ENCODE data around the gene ELL2.

ELL2 gene

GRCh38 chr5:95976606-95977005 is 15.0 kb upstream of the ELL2 start:
- no peak for DNase-seq

GRCh38 chr5:95975703-95976102 is 14.1 kb upstream of the ELL2 start:
- DNase-seq, result no peak

GRCh38 chr5:95973793-95974325 is 12.2 kb upstream of the ELL2 start:
- peak; percentile 51 for DNase-seq

GRCh38 chr5:95972196-95972595 is 10.5 kb upstream of the ELL2 start:
- DNase-seq, result no peak

GRCh38 chr5:95970359-95970704 is 8.7 kb upstream of the ELL2 start:
- DNase-seq, result no peak

GRCh38 chr5:95969651-95970358 is 8.2 kb upstream of the ELL2 start:
- no peak for DNase-seq

- no peak for DNase-seq
These were observed 7.4 kb upstream of the ELL2 start for GRCh38 chr5:95969055-95969454.

GRCh38 chr5:95967236-95967635 is 5.6 kb upstream of the ELL2 start:
- DNase-seq, result no peak

GRCh38 chr5:95966005-95966404 is 4.4 kb upstream of the ELL2 start:
- no peak for DNase-seq

GRCh38 chr5:95963650-95964410 is 2.2 kb upstream of the ELL2 start:
- DNase-seq, result no peak

GRCh38 chr5:95962785-95963184 is 1.1 kb upstream of the ELL2 start:
- peak; percentile 20 for DNase-seq

GRCh38 chr5:95962475-95962773 is 773 bp upstream of the ELL2 start:
- no peak for DNase-seq

GRCh38 chr5:95960667-95961616 is 709 bp downstream of the ELL2 start:
- DNase-seq, result peak; percentile 80

- no peak for DNase-seq
These were observed 1.6 kb downstream of the ELL2 start for GRCh38 chr5:95959888-95960666.

- no peak for DNase-seq
These were observed 2.4 kb downstream of the ELL2 start for GRCh38 chr5:95959051-95959887.

- no peak for DNase-seq
These were observed 3.2 kb downstream of the ELL2 start for GRCh38 chr5:95958310-95959014.

GRCh38 chr5:95957561-95958203 is 4.0 kb downstream of the ELL2 start:
- no peak for DNase-seq

- DNase-seq, result no peak
These were observed 4.8 kb downstream of the ELL2 start for GRCh38 chr5:95956900-95957293.

GRCh38 chr5:95956021-95956899 is 5.4 kb downstream of the ELL2 start:
- no peak for DNase-seq

Data from CD4-positive, alpha-beta T cell treated with Interleukin-21 for 1 hour (primary cell).